IPS-NIHi7 (cell line): ENCODE measurements around the gene MAP1B.
A peak's percentile ranks its signal among the peaks of the same experiment; 100 is the strongest.
"Not testable (repeated sequence)": the region's sequence is repeated elsewhere in the genome, so short reads cannot be mapped to it uniquely, and the experiment has no call there.

Experiments
- DNase-seq: peaks from one replicate; pipeline ENCODE4 v3.0.0; 2012; ENCODE audit warnings: mixed read lengths; ENCODE audit errors: extremely low spot score

Gene MAP1B

DNA sequence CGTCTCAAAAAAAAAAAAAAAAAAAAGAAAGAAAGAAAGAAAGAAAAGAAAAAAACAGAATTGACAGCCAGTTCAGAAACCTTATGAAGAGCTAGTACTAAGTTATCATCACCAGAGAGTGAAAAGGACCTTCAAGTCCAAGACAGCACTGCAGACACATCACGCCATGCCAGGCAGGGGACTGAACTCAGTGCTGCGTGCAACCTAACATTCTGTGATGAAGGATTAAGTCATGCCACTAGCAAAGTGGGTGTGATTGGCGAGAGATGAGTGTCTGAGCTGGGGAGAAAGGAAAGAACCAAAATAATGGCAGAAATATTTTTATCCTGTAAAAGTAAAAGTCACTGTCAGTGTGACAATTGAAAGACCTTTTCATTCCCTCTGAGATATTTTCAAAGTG, 54.7 kb downstream of the MAP1B start:
- DNase-seq: no peak

DNA sequence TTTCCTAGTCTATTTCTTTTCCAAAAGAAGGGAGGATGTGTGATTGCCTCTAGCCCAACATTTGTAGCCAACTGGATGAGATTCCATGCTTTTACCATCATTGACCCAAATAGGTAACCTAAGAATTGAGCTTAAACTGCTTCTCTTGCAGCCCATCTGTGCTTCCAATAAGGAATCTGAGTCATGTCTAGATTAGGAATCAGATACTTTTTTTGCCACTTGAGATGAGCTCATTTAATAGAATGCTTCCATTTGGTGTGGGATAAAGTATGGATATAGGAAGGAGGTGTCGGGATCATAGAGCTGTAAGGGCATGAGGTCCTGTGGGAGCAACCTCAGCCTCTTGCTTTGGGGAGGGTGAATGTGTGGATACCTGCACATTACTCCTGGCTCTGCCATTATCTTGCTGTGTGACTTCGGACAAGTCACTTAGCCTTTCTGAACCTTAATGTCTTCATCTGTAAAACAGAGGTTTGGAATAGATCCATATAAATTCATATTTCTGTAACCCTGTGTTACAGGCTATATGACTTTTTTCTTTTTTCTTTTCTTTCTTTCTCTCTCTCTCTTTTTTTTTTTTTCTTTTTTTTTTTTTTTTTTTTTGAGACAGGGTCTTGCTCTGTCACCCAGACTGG, 56.2 kb downstream of the MAP1B start:
- DNase-seq: no peak

DNA sequence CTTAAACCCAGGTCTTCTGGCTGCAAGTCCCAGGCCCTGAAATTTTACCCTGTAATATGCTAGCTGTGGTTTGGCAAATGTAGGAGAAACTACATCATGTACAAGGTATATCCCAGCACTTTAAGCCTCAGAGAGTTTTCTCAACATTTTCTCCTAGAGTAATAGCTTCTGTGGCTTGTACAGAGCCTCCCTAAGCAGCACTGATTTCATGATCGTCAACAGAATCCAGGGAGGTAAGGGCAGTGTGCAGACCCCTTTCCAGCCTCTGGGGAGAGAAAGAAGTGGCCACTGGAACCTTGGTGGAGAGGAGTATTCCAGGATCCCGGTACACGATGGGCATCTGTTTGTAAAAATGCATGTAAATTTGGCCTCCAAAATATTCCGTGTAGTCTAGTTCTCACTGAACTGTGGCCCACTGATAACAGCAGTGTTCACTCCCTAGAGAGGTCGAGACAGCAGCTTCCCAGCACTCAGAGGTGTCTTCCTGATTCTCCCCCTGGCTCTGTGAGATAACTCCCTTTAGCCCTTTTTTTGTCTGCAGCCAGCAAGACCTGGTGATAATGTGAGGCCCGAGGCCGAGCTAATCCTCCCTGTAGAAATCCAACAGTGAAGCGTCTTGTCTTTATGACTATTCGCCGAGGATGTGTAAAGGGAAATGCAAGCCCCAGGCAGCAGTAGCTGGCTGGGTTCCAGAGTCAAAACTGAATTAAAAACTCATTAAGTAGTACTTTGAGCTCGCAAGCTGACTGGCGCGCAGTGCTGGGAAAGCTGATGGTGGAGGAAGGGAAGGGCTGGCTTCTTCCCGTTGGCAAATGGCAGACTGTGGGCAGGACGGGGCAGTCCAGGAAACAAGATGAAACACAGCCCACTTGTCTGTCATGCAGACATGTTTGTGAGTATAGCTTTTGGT, 59.0 kb downstream of the MAP1B start:
- DNase-seq: peak; percentile 34

GRCh38 chr5:72167257-72167656, 60.0 kb downstream of the MAP1B start:
- DNase-seq: no peak

- no peak for DNase-seq
These were observed 60.5 kb downstream of the MAP1B start for GRCh38 chr5:72167804-72168203.

DNA sequence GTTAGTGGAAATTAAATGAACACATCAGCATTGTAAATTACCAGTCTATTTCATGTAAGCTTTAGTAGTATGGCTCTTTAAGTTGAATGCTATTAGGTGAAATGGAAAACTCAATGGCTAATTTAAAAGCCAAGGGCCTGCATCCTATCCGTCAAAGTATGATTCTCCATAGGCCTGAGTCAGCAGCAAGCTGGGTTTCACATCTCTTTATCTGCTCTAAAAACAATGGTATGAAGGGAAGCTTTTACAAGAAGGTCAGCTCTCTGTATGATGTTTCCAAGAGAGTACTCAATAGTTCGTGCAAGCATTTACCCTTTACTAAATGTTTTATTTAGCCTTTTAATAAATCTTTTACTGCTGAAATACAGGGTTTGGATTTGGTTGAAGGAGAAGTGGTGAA, 62.8 kb downstream of the MAP1B start:
- no peak for DNase-seq

GRCh38 chr5:72171181-72171580, 63.9 kb downstream of the MAP1B start:
- DNase-seq: not testable (repeated sequence)

DNA sequence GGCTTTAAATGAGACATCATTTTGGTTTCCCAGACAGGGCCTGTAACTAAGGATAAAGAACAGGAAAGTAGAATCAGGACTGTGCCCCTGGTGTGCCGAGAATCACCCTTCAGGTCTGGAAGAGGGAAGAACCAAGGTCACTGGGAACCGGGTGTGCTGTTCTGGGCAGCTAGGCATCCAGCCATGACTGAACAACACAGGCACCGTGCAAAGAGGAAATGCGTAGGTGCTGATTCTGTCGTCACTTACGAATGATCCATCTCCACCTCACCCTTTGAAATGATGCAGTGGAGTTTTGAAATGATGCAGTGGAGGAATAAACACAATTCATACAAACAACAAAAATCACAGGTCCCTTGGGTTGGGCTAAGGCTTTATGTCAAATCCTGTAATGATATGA, 64.4 kb downstream of the MAP1B start:
- DNase-seq: no peak

GRCh38 chr5:72172786-72173185, 65.5 kb downstream of the MAP1B start:
- no peak for DNase-seq

DNA sequence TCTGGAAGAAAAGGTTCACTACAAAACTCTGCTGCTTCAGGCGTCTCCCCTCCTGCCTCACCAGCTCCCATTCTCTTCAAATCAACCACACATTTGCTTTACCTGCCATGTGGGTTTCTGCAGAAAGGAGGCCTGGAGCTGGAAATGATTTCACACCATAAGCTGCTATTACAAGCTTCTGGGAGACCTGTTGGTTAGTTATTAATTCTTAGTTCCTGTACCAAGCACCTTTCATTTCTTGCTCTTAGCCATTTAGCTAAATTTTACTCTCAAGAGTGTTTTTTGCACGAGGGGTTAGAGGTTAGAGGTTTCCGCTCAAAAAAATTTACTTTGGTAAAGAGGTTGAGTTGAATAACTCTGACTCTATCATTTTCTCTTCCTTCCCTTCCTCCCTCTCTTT, 70.3 kb downstream of the MAP1B start:
- DNase-seq: no peak

DNA sequence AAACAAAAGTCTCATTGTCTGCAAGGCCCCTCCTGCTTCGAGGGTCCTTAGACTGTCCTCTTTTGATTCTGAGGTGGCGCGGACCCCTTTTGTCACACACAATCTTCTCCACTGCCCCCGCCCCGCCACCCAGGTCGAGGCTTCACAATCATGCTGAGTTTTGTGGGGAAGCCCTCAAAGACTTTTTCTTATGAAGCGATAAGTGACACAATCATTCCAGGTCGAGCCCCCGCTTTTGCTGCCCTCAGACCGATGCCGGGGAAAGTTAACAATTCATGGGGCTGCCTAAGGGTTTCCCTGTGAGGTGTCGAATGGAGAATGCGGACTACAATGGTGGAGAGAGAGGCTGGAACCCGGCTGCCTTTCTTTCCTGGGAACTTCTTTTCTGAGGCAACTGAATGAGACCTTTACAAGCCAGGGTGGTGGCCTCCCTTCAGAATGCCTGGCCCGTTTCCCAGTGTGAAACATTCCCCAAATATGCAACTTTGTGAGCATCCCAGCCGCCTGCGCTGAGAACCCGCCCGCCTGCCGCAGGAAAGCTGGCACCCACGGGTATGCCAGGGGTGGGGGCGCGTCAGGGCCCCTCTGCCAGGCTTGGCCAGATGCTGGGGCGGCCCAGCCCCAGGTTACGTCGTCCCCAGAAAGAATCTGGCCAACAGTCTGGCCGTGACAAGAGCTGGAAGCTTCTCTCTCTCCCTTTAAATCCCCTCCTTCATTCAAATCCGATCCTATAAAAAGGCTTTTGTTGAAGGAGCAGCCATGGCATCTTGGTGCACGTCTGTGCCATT, 71.9 kb downstream of the MAP1B start:
- DNase-seq: no peak

GRCh38 chr5:72179816-72180440, 72.7 kb downstream of the MAP1B start:
- DNase-seq: no peak

- DNase-seq: no peak
These were observed 73.7 kb downstream of the MAP1B start for GRCh38 chr5:72180925-72181324.

DNA sequence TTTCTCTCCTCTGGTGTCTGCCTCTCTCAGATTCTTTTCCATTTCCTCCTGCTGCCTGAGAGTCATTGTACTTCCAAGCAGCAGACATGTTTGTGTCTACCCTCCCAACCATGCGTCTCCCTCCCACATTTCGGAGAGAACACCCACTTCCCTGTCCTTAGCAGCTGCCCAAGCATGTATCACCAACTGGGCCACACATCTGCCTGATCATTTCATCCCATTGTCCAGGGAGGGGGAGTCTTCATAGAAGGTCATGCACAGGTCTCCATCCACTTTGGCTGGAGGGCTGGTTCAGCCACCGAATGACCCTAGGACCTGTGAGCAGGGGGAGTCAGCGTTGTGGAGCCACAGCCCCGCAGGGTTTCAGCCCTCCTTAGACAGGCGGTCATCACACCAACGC, 75.4 kb downstream of the MAP1B start:
- DNase-seq: no peak

GRCh38 chr5:72183101-72183520, 75.8 kb downstream of the MAP1B start:
- DNase-seq: no peak

GRCh38 chr5:72184408-72184807, 77.1 kb downstream of the MAP1B start:
- no peak for DNase-seq

DNA sequence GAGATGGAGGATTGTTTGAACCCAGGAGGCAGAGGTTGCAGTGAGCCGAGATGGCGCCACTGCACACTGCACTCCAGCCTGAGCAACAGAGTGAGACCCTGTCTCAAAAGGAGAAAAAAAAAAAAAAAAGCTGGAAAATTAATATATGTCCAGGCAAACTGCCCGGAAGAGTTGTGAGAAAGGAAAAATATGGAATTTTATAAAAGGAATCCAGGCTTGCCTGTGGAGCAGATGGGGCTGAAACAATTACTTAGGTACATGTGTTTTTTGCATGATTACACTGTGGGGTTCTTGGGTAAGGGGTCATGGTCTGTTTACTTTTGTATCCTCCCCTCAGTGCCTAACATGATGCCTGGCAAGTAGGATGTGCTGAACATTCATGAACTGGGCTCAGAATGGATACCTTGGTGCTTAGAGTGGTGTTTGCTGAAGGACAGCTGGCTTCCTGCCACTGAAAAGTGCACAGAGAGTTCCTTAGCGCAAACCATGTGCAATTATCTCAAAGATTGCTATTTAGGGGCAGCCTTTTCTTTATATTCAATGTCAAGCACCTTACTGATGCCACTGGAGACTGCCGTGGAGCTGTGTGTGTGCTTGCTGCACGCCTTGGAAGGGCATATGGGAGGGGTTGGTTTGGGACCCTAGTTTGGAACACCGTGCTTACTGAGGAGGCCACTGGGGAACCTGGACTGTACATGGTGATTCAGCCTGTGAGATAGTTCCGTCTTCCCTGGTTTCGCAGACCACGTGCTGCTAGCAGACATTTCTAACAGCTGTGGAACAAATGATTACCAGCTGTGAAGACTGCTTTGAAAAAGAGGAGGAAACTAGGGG, 78.4 kb downstream of the MAP1B start:
- DNase-seq: no peak

GRCh38 chr5:72187388-72188075, 80.3 kb downstream of the MAP1B start:
- DNase-seq: no peak

DNA sequence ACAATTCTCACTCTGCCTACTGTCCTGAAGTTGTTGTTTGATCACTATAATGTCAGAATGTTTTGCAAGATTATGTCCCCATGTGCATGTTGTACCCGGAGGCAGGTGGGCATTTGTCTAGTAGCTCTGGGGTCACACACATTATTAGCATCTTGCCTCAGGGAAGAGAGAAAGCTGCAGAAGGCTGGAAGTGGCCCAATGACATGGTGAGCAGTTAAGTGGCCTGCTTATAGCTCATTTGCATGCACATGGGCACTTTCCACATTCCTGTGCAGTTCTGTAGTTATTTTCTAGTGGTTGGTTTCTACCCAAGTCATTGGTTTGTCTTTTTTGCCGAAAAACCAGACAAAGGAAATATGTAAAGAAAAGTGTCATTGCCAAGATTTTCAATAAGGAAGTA, 80.9 kb downstream of the MAP1B start:
- no peak for DNase-seq

DNA sequence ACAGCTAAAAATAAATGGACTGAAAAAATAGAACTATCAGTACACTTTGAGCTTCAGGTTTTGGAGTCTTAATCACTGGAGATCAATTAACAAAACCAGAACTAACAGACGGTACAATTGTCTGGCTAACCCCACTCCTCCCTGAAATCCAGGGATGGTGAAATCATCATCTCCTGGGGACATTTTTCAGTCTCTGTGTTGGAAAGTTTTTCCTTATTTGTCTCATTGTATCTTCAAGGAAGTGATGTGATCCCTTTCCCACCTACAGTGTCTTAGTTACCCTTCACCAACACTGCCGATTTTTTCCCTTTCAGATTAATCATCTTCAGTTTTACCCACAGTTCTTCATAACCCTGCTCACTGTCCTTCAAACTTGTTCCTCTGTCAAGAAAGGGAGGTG, 81.9 kb downstream of the MAP1B start:
- DNase-seq: no peak

DNA sequence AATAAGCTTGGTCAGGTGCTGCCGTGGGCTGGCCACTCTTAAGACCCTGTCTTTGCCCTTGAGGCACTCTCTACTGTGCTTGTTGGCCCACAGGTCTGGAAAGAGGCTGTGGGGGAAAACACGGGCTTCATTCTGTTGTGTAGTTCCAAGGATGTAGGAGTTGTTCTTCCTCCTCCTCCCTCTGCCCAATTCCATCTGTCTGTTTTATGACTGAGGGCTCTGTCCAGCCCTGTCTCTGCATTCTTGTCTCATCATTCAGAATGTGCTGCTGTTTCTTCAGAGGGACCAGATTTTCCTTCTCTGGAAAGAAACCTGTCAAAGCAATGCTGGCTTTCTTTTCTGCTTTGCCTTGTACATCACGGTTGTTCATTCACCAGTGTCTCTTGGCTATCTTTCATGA, 84.1 kb downstream of the MAP1B start:
- no peak for DNase-seq
